ENCODE data around the gene RHNO1.

The RHNO1 gene

DNA sequence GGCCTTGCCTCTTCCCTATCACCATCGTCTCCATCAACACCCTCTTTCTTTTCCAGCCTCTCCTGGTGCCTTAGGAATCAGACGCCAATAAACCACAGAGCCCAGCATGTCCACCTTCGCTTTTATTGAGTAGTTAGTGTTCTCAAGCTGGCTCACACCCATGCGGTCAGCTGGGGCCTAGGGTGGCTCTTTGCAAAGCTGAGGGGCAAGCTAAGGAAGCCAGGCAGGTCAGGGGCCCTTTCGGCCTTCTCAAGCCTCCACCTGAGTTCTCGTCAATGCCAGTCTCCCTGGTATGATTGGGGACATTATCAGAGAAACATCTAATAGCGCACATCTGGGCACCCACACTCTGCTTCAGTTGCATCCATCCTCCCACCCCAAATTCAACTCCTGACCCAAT lies 19.4 kb upstream of the RHNO1 start:
- no peak overlapping the region for H3K4me2 ChIP-seq (ENCODE audit: low read depth, low read length)
- TF ChIP-seq EZH2 (optimal IDR thresholded peaks at IDR 0.05; ENCODE audit: low read depth, low read length) (no peak), EZH2phosphoT487 (IDR thresholded peaks at IDR 0.05; ENCODE audit: low read length) (no peak)
- TF ChIP-seq, protein P1, sequence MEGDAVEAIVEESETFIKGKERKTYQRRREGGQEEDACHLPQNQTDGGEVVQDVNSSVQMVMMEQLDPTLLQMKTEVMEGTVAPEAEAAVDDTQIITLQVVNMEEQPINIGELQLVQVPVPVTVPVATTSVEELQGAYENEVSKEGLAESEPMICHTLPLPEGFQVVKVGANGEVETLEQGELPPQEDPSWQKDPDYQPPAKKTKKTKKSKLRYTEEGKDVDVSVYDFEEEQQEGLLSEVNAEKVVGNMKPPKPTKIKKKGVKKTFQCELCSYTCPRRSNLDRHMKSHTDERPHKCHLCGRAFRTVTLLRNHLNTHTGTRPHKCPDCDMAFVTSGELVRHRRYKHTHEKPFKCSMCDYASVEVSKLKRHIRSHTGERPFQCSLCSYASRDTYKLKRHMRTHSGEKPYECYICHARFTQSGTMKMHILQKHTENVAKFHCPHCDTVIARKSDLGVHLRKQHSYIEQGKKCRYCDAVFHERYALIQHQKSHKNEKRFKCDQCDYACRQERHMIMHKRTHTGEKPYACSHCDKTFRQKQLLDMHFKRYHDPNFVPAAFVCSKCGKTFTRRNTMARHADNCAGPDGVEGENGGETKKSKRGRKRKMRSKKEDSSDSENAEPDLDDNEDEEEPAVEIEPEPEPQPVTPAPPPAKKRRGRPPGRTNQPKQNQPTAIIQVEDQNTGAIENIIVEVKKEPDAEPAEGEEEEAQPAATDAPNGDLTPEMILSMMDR (IDR thresholded peaks at IDR 0.05; ENCODE audit: low read length), result no peak
- H4K20me1 ChIP-seq (ENCODE audit: insufficient read depth, low read length), result no peaks in the 10 kb centered on the region
- peaks cover 3% of the 10 kb centered on the region; the same call in 1 of the 2 replicates for H3F3A ChIP-seq (ENCODE audit: insufficient read depth, low read length)
- H3K9ac ChIP-seq (ENCODE audit: low read length), result no peak overlapping the region
- no peaks in the 10 kb centered on the region for H3K79me2 ChIP-seq (ENCODE audit: low read length)
- H3K9me2 ChIP-seq (replicated peaks; ENCODE audit: insufficient read depth, low read length), result no peaks in the 10 kb centered on the region
- no peak overlapping the region for H3K27ac ChIP-seq (ENCODE audit: low read length)
- no peaks in the 10 kb centered on the region for H3K9me3 ChIP-seq (replicated peaks; ENCODE audit: insufficient read depth, low read length)
- H2AFZ ChIP-seq (ENCODE audit: low read length), result no peak overlapping the region
- DNase-seq, result no peak
- no peaks in the 10 kb centered on the region for H3K4me1 ChIP-seq (ENCODE audit: low read length)
- no peak overlapping the region for H3K4me3 ChIP-seq (ENCODE audit: low read length)
- no peaks in the 10 kb centered on the region for H3K36me3 ChIP-seq (replicated peaks; ENCODE audit: insufficient read depth, low read length)
- H3K27me3 ChIP-seq (replicated peaks; ENCODE audit: insufficient read depth, low read length), result no peaks in the 10 kb centered on the region

DNA sequence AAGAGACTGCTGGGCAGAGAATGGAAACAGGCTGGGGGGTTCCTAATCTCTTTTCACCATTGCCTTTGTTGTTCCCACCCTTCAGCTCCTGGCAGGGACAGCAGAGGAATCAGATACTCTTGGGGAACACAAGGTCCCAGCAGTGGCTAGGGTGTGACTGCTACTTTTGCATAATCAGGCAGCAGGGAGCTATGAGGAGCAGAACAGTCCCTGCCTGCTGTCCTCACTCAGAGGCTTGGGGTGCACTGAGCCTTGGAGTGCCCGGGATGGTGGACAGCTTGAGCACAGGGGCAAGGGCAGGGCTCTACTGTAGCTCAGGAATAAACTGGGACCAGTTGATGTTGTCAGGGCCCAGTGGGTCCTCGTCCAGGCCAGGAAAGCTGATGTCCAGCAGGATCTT lies 18.7 kb upstream of the RHNO1 start:
- no peak for DNase-seq
- H3K4me3 ChIP-seq (ENCODE audit: low read length), result no peak overlapping the region
- H4K20me1 ChIP-seq (ENCODE audit: insufficient read depth, low read length), result no peaks in the 10 kb centered on the region
- no peaks in the 10 kb centered on the region for H3K4me1 ChIP-seq (ENCODE audit: low read length)
- H3K9ac ChIP-seq (ENCODE audit: low read length), result no peak overlapping the region
- no peak overlapping the region for H3K27ac ChIP-seq (ENCODE audit: low read length)
- H3K27me3 ChIP-seq (replicated peaks; ENCODE audit: insufficient read depth, low read length), result no peaks in the 10 kb centered on the region
- H3K9me3 ChIP-seq (replicated peaks; ENCODE audit: insufficient read depth, low read length), result no peaks in the 10 kb centered on the region
- H2AFZ ChIP-seq (ENCODE audit: low read length), result no peak overlapping the region
- TF ChIP-seq EZH2 (optimal IDR thresholded peaks at IDR 0.05; ENCODE audit: low read depth, low read length) (no peak), EZH2phosphoT487 (IDR thresholded peaks at IDR 0.05; ENCODE audit: low read length) (no peak)
- TF ChIP-seq, protein P1 (IDR thresholded peaks at IDR 0.05; ENCODE audit: low read length), result no peak
- peaks cover 3% of the 10 kb centered on the region; the same call in 1 of the 2 replicates for H3F3A ChIP-seq (ENCODE audit: insufficient read depth, low read length)
- no peaks in the 10 kb centered on the region for H3K36me3 ChIP-seq (replicated peaks; ENCODE audit: insufficient read depth, low read length)
- H3K9me2 ChIP-seq (replicated peaks; ENCODE audit: insufficient read depth, low read length), result no peaks in the 10 kb centered on the region
- no peaks in the 10 kb centered on the region for H3K79me2 ChIP-seq (ENCODE audit: low read length)
- H3K4me2 ChIP-seq (ENCODE audit: low read depth, low read length), result no peak overlapping the region

DNA sequence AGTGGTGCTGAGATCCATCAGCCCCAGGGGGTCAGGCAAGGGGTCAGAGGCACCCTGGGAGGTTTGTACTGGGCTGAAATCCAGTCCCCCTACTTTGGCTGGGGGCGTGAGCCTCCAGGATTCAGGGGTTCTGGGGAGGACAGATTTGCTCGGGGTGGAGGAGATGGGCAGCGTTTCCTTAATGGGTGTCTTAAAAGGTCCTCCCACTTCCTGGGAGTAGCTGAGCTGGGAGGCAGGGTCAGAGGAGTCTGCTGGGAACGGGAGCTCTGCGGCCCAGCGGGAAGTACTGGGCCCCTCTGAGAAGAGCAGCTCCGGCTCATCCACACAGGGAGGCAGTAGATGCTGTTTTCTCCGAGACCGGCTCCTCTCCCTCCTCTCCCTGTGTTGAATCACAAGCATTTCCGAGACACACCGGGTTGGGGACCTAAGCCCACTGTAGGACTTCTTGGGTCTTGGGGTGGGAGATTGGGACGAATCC lies 18.0 kb upstream of the RHNO1 start:
- no peak overlapping the region for H2AFZ ChIP-seq (ENCODE audit: low read length)
- H3K9me2 ChIP-seq (replicated peaks; ENCODE audit: insufficient read depth, low read length), result no peaks in the 10 kb centered on the region
- no peaks in the 10 kb centered on the region for H3K9me3 ChIP-seq (replicated peaks; ENCODE audit: insufficient read depth, low read length)
- no peak overlapping the region for H3K9ac ChIP-seq (ENCODE audit: low read length)
- H3K4me2 ChIP-seq (ENCODE audit: low read depth, low read length), result no peak overlapping the region
- H3K4me1 ChIP-seq (ENCODE audit: low read length), result no peaks in the 10 kb centered on the region
- H3K4me3 ChIP-seq (ENCODE audit: low read length), result no peak overlapping the region
- DNase-seq, result no peak
- no peak for TF ChIP-seq EZH2 (optimal IDR thresholded peaks at IDR 0.05; ENCODE audit: low read depth, low read length)
- TF ChIP-seq, protein P1 (IDR thresholded peaks at IDR 0.05; ENCODE audit: low read length), result no peak
- no peak for TF ChIP-seq EZH2phosphoT487 (IDR thresholded peaks at IDR 0.05; ENCODE audit: low read length)
- no peaks in the 10 kb centered on the region for H3K36me3 ChIP-seq (replicated peaks; ENCODE audit: insufficient read depth, low read length)
- H3F3A ChIP-seq (ENCODE audit: insufficient read depth, low read length), result peaks cover 3% of the 10 kb centered on the region; the same call in 1 of the 2 replicates
- H4K20me1 ChIP-seq (ENCODE audit: insufficient read depth, low read length), result no peaks in the 10 kb centered on the region
- no peaks in the 10 kb centered on the region for H3K27me3 ChIP-seq (replicated peaks; ENCODE audit: insufficient read depth, low read length)
- no peak overlapping the region for H3K27ac ChIP-seq (ENCODE audit: low read length)
- H3K79me2 ChIP-seq (ENCODE audit: low read length), result no peaks in the 10 kb centered on the region
